ENCODE measurements around the gene CMC4. TPM values are rescaled to one million over a fixed set of nuclear protein-coding genes. Genes with fewer than 3 reads are reported as not detected.

CMC4 gene
- polyA plus RNA-seq, 4 donors: 5.9 to 9.4 (median 6.9) TPM

Other genes starting within 250 kb of the CMC4 start
- not detected for gene SMIM9, start 236.5 kb downstream of the CMC4 start, polyA plus RNA-seq (ENCODE audit: insufficient read length in 4 of 4)
- gene F8A1, start 184.8 kb downstream of the CMC4 start, polyA plus RNA-seq (ENCODE audit: insufficient read length in 4 of 4): 10 to 100 TPM; 13.3 to 21.8 (median 17.1) TPM
- gene F8, start 48.4 kb downstream of the CMC4 start, polyA plus RNA-seq (ENCODE audit: insufficient read length in 4 of 4): 10 to 100 TPM in 3 of 4 donors, 1 to 10 TPM in 1; 7.8 to 15.6 (median 13.7) TPM
- gene FUNDC2, start 44.3 kb downstream of the CMC4 start, polyA plus RNA-seq (ENCODE audit: insufficient read length in 4 of 4): 100 to 1,000 TPM; 103 to 129 (median 112) TPM
- 10 to 100 TPM; 15.1 to 29.1 (median 20.0) TPM for gene MTCP1, start within 50 bp of the CMC4 start, polyA plus RNA-seq (ENCODE audit: insufficient read length in 4 of 4)
- gene BRCC3, start 372 bp upstream of the CMC4 start, polyA plus RNA-seq (ENCODE audit: insufficient read length in 4 of 4): 10 to 100 TPM; 16.6 to 34.8 (median 27.4) TPM
- 100 to 1,000 TPM in 1 of 4 donors, 10 to 100 TPM in 3; 75.3 to 119 (median 82.7) TPM for gene VBP1, start 145.3 kb upstream of the CMC4 start, polyA plus RNA-seq (ENCODE audit: insufficient read length in 4 of 4)
- gene RAB39B, start 193.4 kb upstream of the CMC4 start, polyA plus RNA-seq (ENCODE audit: insufficient read length in 4 of 4): 1 to 10 TPM; 1.1 to 3.6 (median 3.3) TPM